Lower leg skin (tissue), 4 donors: ENCODE measurements around the gene ANXA1. TPM values are rescaled to one million over a fixed set of nuclear protein-coding genes. Genes with fewer than 3 reads are reported as not detected.

Experiments
- DNase-seq, 2 donors: peaks; one replicate each; pipeline ENCODE4 v3.0.0-alpha.2; 2019; ENCODE audit warnings: low spot score in 2 of 2
- H3K4me3 ChIP-seq: fragments of 200-600 bp; sonication (generic); 2 replicates; pipeline ENCODE4 v1.5.1; 2017; ENCODE audit warnings: mild to moderate bottlenecking, low read depth; ENCODE audit not compliant: poor library complexity, severe bottlenecking
- POLR2A ChIP-seq, 2 donors: fragments of 450-650 bp; IDR thresholded peaks; one replicate each; pipeline ENCODE4 v1.6.1; 2016 to 2017; ENCODE audit warnings: antibody characterized with exemption in 2 of 2, mild to moderate bottlenecking in 1 of 2, moderate library complexity in 1 of 2
- WGBS, 2 donors: methylation state at CpG; one replicate each; pipeline ENCODE4 v1.1.5; 2018; 5-methylcytosine and 5-hydroxymethylcytosine counted together
- intact Hi-C: fragments of 100-400 bp; cut with DNase I; formaldehyde crosslinking; loops from one replicate; pipeline ENCODE4 v1.15.0; 2023; ENCODE audit warnings: low total_unique reads
- total RNA-seq, 4 donors: library from RNA; depleted of rRNA; stranded (reverse); fragments of >200 nt; gene quantifications; one replicate each; pipeline ENCODE4 v1.1.0, GENCODE V29; 2016
- TF ChIP-seq, protein P1 (sequence below), 3 donors: fragments of 450-650 bp; IDR thresholded peaks; one replicate each; pipeline ENCODE4 v1.5.1; 2016; ENCODE audit warnings: antibody characterized with exemption in 3 of 3, mild to moderate bottlenecking in 3 of 3, moderate library complexity in 2 of 3

Gene ANXA1
- total RNA-seq, 4 donors from 2014 or later, result 146 to 284 (median 173) TPM

DNA sequence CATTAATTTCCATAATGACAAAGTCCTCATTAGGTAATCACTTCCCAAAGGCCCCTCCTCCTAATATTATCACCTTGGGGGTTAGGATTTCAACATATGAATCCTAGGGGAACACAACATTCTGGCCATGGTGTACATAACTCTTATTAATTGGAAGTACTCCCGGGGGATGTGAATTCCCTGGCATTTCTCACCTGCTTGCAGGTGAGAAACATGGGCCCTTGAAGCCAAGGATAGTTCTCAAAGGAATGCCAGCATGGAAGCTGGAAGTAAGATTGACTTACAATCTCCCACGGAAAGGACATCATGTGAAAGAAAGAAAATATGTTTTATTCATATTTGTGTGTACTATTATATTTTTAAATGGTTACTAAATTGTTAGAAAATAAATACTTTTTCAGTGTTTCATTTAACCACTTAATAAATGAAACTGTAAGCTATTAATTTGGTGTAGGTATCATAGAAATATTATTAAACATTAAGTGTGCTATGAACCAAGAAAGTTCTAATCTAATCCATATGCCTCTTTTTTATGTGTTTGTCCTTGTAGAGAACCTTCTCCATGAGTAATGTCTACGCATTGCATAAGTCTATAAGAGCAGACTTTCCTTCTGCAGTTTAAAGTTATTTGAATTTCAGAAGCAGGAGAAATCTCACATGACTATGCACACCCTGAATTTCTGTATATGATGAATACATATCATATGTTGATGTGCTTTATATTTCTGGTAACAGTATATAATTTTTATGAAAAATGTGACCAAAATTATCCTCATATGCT, 59.4 kb downstream of the ANXA1 start:
- 36 to 46% methylated on average over 3 of the region's 3 CpGs for WGBS, 2 donors
- DNase-seq, result no peak
- intact Hi-C loops, result no loop called here
- TF ChIP-seq, protein P1, sequence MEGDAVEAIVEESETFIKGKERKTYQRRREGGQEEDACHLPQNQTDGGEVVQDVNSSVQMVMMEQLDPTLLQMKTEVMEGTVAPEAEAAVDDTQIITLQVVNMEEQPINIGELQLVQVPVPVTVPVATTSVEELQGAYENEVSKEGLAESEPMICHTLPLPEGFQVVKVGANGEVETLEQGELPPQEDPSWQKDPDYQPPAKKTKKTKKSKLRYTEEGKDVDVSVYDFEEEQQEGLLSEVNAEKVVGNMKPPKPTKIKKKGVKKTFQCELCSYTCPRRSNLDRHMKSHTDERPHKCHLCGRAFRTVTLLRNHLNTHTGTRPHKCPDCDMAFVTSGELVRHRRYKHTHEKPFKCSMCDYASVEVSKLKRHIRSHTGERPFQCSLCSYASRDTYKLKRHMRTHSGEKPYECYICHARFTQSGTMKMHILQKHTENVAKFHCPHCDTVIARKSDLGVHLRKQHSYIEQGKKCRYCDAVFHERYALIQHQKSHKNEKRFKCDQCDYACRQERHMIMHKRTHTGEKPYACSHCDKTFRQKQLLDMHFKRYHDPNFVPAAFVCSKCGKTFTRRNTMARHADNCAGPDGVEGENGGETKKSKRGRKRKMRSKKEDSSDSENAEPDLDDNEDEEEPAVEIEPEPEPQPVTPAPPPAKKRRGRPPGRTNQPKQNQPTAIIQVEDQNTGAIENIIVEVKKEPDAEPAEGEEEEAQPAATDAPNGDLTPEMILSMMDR (IDR thresholded peaks at IDR 0.05), result no peak
- TF ChIP-seq POLR2A (IDR thresholded peaks at IDR 0.05), result no peak
- H3K4me3 ChIP-seq, result no peak overlapping the region

GRCh38 chr9:73213300-73213699, 61.6 kb downstream of the ANXA1 start:
- no peak for DNase-seq
- intact Hi-C loops, result no loop called here
- WGBS, 2 donors, result 33 to 35% methylated on average over 2 of the region's 2 CpGs
- TF ChIP-seq POLR2A (IDR thresholded peaks at IDR 0.05), result no peak
- TF ChIP-seq, protein P1 (IDR thresholded peaks at IDR 0.05), result no peak
- no peak overlapping the region for H3K4me3 ChIP-seq

- 45 to 47% methylated on average over 3 of the region's 3 CpGs for WGBS, 2 donors
- TF ChIP-seq, protein P1 (IDR thresholded peaks at IDR 0.05), result no peak
- TF ChIP-seq POLR2A (IDR thresholded peaks at IDR 0.05), result no peak
- no peak for DNase-seq
- H3K4me3 ChIP-seq, result no peak overlapping the region
- intact Hi-C loops, result no loop called here
Observed at GRCh38 chr9:73215249-73215648, 63.6 kb downstream of the ANXA1 start.

DNA sequence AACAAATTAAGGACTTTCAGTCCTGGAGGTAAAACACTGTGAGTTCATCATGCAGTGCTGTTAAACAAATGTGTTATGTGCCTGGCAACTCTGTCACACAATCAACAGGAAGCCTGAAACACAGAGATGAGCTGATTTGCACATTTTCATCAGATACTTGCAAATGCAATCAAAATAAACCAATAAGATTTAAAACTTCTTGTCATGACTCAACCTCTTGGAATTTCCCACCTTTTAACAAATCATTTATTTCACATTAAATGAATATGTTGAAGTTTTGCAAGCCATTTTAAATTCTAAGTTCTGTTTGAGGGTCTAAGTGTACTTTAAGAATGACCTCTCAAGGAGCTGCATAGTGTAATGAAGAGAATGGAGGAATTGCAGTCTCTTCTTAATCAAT, 64.4 kb downstream of the ANXA1 start:
- no peak overlapping the region for H3K4me3 ChIP-seq
- TF ChIP-seq POLR2A (IDR thresholded peaks at IDR 0.05), result no peak
- TF ChIP-seq, protein P1 (IDR thresholded peaks at IDR 0.05), result no peak
- no peak for DNase-seq
- intact Hi-C loops, result no loop called here

Other genes starting within 250 kb of the ANXA1 start
- gene ALDH1A1, start 198.8 kb upstream of the ANXA1 start, total RNA-seq, result 10 to 100 TPM in 2 of 4 donors, 1 to 10 TPM in 2; 8.8 to 18.5 (median 13.1) TPM